CD4-positive, alpha-beta T cell treated with Interleukin-6 for 4 hours (primary cell): ENCODE measurements around the gene PLEKHH3.
"Not testable (repeated sequence)": the region's sequence is repeated elsewhere in the genome, so short reads cannot be mapped to it uniquely, and the experiment has no call there.

ENCODE experiments used
- DNase-seq: peaks from one replicate; pipeline ENCODE4 v3.0.0-alpha.2; 2020; ENCODE audit warnings: mixed read lengths

The PLEKHH3 gene

DNA sequence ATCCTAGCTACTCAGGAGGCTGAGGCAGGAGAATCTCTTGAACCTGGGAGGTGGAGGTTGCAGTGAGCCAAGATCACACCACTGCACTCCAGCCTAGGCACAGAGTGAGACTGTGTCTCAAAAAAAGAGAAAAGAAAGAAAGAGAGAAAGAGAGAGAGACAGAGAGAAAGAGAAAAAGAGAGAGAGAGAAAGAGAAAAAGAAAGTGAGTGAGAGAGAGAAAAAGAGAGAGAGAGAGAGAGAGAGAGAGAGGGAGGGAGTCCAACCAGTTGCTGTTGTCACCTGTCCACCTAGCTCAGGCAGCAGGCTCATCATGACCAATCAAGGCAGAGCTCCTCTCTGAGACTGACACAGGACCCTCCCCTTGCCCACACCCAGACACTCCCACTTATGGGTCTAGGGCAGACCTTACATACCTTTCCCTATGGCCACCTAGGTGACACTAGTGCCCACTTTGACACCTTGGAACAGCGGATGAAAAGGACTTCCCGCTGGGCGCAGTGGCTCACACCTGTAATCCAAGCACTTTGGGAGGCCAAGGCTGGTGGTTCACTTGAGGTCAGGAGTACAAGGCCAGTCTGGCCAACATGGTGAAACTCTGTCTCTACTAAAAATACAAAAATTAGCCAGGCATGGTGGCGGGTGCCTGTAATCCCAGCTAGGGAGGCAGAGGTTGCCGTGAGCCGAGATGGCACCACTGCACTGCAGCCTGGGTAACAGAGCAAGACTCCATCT lies 49.6 kb downstream of the PLEKHH3 start:
- DNase-seq, result not testable (repeated sequence)

DNA sequence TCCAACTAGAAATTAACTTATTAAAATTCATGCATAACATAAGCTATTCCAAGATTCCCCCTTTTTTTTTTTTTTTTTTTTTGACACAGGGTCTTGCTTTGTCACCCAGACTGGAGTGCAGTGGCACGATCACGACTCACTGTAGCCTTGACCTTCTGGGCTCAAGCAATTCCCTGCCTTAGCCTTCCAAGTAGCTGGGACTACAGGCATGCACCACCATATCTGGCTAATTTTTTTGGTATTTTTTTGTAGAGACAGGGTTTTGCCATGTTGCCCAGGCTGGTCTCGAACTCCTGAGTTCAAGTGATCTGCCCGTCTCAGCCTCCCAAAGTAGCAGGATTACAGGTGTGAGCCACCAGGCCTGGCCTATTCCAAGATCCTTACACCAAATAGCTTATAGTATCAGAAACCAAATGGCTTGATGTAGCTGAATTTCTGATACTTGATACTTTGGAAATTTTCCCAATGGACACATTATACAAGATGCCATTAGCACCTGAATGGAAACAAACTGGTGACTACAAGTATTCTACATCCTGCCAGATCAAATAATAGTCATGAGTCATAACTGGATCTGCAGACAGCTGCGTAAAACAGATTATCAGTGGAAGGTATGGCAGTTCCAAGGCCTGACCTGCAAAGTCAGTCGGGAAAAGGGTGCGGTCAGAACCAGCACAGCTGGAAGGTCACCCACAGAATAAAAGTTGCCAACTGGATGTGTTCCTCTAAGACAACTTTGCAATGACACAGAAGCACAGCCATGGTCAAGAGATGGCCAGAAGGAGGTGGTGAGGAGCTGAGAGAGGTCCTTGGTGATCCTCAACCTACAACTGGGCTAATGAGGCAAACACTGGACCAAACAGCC lies 52.8 kb downstream of the PLEKHH3 start:
- DNase-seq, result no peak

DNA sequence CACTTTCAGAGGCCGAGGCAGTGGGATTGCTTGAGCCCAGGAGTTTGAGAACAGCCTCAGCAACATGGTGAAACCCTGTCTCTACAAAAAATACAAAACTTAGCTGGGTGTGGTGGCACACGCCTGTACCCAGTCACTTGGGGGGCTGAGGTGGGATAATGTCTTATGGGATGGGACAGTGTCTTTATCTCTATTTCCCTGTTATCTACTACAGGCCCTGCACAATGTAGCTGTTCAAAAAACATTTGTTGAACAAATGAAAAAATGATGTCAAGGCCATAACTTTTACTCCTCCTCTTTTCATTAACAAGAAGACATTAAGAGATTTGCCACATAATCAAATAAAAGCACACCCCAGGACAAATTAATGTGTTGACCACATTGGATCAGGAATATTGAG lies 53.5 kb downstream of the PLEKHH3 start:
- DNase-seq, result no peak

DNA sequence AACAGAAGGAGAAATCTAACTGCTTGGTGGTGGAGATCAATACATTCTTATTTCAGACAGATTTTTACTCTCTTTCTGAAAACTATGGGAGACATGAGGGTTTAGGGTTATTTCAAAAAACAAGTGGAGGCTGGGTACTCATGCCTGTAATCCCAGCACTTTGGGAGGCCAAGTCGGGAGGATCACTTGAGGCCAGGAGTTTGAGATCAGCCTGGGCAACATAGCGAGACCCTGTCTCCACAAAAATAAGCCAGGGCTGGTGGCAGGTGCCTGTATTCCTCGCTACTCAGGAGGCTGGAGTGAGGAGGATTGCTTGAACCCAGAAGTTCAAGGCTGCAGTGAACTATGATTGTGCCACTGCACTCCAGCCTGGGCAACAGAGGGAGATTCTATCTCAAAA lies 54.8 kb downstream of the PLEKHH3 start:
- not testable (repeated sequence) for DNase-seq

DNA sequence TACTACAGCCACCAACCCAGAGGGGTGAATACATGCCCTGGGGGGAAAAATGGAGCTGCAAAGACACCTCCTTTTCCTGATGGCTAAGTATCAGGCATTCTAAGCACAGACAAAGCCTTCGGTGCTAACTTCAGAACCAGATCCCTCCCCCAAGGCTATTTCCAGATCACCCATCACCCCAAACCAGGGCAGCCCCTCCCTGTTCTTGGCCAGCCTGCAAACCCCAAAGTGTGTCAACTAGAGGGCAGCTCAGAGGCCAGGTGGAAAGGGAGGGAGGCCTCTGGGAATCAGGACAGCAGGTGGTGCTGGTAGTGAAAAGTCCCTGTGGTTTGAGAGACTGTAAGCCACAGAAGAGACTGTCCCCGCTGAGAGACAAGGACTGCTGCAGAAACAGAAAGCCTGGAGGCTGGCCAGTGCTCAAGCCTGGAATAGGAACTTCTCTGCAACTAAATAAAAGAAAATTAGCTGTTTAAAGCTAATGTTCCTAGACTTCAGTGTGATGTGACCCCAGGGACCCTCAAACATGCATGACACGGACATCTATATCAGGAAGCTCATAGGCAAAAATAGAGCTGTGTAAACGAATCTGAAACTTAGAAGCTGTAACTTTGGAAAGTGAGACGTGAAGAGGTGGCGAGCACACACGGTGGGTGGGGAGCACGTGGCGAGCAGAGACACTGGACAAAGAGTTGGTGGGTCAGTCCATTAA lies 58.2 kb downstream of the PLEKHH3 start:
- no peak for DNase-seq

DNA sequence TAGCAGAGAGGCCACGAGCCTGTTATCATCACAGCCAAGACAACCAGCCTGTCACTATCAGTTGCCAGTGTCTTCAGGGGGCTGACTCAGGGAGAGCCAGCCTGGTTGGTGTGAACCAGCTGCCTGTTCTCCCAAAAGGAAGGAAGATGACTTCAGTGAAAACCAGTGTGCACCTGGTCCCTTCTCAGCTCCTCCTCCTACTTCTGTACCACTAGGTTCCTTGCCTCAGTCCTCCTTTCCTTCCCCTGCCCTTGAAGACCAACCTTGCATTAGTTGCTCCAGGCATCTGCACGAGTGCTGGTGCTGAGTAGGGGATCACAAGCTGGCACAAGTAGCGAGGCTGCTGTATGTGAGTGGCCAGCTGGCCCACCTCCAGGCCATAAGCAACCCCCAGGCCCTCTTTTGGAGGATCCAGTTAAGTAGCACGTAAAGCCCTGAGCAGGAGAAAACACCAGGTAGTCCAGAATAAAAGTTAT lies 58.8 kb downstream of the PLEKHH3 start:
- DNase-seq, result no peak
